Loucy (cell line): ENCODE results near the gene MKNK2.

Experiments
- CTCF ChIP-seq: fragments of 200-600 bp; sonication (generic); conservative IDR thresholded peaks from 2 replicates; pipeline ENCODE4 v1.5.1; 2014; ENCODE audit warnings: mild to moderate bottlenecking, antibody characterized with exemption, low read length
- EZH2phosphoT487 ChIP-seq: fragments of 200-600 bp; IDR thresholded peaks from 2 replicates; pipeline ENCODE4 v1.6.1; 2018; ENCODE audit warnings: antibody characterized with exemption, mild to moderate bottlenecking, moderate library complexity, borderline replicate concordance

- TF ChIP-seq CTCF: no peak
- TF ChIP-seq EZH2phosphoT487: no peak
These were observed 29.4 kb upstream of the MKNK2 start for GRCh38 chr19:2080336-2080988.
